22Rv1 (cell line): ENCODE measurements around the gene IZUMO4.
A peak's percentile ranks its signal among the peaks of the same experiment; 100 is the strongest.

Experiments used
- H3K27ac ChIP-seq: fragments of 450-650 bp; 2 replicates; pipeline ENCODE4 v1.5.1; 2017
- ZFX ChIP-seq: fragments of 450-650 bp; IDR thresholded peaks from 2 replicates; pipeline ENCODE4 v1.6.1; 2017; ENCODE audit warnings: antibody characterized with exemption, borderline replicate concordance
- TF ChIP-seq, protein P1 (sequence below): fragments of 450-650 bp; IDR thresholded peaks from 2 replicates; pipeline ENCODE4 v1.5.1; 2017; ENCODE audit warnings: mild to moderate bottlenecking

The IZUMO4 gene, protein sequence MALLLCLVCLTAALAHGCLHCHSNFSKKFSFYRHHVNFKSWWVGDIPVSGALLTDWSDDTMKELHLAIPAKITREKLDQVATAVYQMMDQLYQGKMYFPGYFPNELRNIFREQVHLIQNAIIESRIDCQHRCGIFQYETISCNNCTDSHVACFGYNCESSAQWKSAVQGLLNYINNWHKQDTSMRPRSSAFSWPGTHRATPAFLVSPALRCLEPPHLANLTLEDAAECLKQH

DNA sequence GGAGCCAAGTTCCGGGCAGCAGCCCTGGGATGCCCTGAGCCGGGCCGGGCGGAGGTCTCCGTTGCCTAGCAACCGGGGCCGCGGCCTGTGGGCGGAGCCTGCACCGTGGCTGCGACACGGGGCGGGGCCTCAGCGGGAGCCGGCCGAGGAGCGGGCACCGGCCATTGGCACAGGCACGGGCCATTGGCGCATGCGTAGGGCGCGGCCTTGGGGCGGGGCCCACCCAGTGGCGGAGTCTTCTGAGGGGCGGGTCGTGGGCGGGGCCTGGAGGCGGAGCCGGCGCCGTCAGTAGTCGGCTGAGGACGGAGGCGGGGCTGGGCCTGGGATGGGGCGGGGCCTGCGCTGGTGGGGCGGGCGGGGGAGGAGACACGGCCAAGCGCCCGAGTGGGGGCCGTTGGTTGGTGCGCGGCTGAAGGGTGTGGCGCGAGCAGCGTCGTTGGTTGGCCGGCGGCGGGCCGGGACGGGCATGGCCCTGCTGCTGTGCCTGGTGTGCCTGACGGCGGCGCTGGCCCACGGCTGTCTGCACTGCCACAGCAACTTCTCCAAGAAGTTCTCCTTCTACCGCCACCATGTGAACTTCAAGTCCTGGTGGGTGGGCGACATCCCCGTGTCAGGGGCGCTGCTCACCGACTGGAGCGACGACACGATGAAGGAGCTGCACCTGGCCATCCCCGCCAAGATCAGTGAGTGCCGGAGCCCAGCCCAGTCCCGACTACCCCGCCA, at the start of gene IZUMO4:
TSS of gene IZUMO4 (plus strand) at position 436 of the 723 bp plus-strand sequence. CDS start at position 467, 31 bp downstream.
- peak within 1 kb of the TSS; percentile 88 for H3K27ac ChIP-seq
- TF ChIP-seq, protein P1, sequence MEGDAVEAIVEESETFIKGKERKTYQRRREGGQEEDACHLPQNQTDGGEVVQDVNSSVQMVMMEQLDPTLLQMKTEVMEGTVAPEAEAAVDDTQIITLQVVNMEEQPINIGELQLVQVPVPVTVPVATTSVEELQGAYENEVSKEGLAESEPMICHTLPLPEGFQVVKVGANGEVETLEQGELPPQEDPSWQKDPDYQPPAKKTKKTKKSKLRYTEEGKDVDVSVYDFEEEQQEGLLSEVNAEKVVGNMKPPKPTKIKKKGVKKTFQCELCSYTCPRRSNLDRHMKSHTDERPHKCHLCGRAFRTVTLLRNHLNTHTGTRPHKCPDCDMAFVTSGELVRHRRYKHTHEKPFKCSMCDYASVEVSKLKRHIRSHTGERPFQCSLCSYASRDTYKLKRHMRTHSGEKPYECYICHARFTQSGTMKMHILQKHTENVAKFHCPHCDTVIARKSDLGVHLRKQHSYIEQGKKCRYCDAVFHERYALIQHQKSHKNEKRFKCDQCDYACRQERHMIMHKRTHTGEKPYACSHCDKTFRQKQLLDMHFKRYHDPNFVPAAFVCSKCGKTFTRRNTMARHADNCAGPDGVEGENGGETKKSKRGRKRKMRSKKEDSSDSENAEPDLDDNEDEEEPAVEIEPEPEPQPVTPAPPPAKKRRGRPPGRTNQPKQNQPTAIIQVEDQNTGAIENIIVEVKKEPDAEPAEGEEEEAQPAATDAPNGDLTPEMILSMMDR, result peak; percentile 66
- no peak for TF ChIP-seq ZFX

DNA sequence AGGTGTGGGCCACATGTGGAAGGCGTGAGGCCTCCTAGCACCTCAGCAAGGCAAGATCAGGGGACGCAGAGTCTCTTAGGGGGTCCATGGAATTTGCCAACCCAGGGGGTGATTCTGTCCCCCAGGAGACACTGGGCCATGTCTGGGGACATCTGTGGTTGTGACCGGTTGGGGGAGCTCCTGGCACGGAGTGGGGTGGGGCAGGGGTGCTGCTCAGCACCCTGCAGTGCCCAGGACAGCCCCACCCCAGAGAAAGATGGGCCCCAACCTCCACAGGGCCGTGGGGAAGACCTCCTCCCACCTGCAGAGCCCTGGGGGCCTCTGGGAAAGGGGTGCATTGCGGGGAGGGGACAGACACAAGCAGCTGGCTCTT, 49.7 kb upstream of the IZUMO4 start:
- TF ChIP-seq ZFX, result no peak
- TF ChIP-seq, protein P1, result no peak
- H3K27ac ChIP-seq, result no peak overlapping the region; the same call in 1 of the 2 replicates

DNA sequence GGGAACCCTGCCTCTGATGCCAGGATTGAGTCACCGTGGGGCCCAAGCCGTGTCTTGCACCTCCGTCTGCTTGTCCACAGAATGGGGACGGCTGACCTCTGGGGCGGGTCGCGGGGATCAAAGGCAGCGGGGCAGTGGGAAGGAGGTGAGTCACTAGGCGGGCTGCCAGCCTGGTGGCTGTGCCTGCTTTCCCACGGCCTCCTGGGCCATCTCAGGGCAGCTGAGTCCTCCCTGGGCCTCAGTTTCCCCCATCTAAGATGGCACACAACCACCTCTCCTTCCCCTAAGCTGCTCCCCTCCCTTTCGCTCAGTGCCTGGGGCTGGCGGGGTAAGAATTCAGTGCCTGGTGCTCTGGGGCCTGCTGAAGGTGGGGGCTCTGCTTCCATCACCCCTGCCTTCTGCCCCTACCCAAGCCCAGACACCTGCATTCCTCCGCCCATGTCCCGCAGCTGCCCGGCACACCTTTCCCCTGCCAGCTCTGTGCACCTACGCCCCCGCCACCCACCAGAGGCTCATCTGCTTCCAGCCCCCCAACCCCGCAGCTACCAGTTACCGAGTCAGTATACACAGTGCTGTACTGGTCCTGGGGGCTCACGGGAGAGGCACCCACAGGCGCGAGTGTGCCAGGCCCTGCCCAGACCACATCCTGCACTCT, 49.1 kb upstream of the IZUMO4 start:
- 0 out of 2 replicates have a peak overlapping the region, but pooled peaks have one; percentile 87 for H3K27ac ChIP-seq
- TF ChIP-seq, protein P1, result no peak
- no peak for TF ChIP-seq ZFX

DNA sequence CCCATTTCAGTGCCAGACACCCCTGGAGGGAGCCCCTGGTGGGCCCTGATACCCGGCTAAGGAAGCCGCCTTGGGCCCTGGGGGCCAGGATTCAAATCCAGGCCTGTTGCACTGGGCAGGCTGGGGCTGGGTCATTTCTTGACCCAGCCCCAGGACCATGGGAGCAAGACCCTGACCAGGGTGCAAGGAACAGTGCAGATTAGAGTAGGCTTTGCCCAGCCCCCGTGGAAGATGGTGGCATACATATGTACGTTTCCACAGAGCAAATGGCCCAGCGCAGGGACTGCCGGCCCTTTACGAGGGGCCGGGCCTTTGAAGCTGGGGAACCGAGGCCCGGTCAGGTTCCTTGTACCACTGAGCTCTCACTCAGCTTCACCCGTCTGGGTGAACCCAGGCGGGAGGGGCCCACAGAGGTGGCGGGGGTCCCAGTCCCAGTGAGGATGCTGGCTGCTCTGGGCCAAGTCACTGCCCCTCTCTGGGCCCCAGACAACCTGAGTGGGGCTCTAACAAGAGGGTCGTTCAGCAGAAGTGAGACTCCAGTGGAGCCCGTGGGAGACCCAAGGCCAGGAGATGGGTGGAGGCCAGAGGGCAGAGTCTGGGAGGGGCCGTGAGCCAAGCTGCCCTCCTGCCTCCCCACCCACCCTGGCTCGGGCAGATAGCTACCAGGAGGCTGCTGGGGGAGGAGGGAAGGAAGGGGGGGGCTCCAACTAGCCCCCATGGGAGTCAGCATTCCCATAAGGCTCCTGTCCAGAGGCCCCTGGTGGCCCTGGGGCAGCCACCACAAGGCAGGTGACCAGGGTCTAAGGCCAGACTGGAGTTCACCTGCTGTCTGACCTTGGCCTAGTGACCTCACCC, 48.4 kb upstream of the IZUMO4 start:
- no peak for TF ChIP-seq ZFX
- TF ChIP-seq, protein P1, result no peak
- peak overlapping the region; percentile 87 for H3K27ac ChIP-seq

DNA sequence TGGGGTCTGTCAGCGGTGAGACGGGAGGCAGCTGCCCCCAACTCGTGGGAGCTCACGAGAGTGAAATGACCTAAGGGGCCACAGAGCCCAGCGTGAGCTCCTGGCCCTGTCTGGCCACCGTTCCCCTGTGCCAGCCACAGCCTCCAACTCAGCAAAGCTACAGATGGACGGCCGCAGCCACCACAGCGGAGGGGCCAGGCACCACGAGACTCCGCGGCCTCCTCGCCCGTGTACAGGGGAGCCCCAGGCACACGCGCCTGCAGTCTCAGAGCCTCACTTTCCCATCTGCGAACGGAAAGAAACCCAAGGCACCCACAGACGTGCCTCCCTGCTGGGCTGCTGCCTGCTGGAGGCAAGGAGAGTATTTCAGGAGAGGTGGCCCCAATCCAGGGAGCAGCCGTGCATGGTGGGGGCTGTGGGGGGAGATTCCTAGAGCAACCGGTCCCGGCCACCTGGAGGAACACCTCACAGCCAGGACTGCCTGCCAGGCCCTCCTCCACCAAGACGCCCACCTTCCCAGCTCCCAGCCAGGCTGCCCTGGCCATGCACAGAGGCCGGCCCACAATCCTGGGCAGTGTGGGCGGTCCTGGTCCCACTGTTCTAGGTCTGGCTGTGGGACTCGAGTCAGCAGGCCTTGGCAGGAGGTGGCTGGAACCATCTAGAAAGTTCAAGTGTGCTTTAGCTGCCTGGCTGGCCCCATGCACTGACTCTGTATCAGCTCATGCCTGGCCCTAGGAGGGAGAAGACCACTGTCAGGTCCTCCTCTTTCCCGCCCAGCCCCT, 47.6 kb upstream of the IZUMO4 start:
- TF ChIP-seq ZFX, result no peak
- TF ChIP-seq, protein P1, result no peak
- H3K27ac ChIP-seq, result peak overlapping the region; percentile 87

DNA sequence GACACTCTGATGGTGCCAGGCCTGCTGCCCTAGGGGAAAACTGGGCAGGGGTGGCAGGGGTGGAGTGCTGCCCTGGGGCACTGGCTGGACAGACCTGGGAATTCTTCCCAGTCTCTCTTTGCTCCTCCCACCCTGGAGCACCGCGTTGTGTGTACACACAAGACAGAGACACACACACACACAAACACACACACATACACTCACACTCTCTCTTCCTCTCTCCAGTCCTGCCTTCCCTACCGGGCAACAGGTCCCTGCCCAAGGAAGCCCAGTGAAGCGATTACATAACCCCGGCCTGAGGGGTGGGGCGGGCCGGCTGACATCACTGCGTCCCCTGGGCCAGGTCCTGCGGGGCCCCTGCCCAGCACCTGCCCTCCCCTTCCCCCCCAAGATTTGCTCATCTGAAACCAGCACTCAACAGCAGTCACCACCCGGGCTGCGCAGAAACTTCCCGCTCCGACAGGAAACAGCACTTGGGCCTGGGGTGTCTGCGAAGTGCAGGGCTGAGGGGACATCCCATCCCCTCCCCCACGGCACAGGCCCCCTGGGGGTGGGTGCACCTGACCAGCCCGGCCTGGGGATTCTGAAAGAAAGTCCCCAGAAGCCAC, 46.9 kb upstream of the IZUMO4 start:
- TF ChIP-seq ZFX, result no peak
- TF ChIP-seq, protein P1, result no peak
- H3K27ac ChIP-seq, result peak overlapping the region; percentile 87
